Measurements from ENCODE around the gene SRGAP3.

The SRGAP3 gene

GRCh38 chr3:9116336-9116735 lies 133.1 kb downstream of the SRGAP3 start:
- no peak for DNase-seq (ENCODE audit: low read depth, low spot score)

DNA sequence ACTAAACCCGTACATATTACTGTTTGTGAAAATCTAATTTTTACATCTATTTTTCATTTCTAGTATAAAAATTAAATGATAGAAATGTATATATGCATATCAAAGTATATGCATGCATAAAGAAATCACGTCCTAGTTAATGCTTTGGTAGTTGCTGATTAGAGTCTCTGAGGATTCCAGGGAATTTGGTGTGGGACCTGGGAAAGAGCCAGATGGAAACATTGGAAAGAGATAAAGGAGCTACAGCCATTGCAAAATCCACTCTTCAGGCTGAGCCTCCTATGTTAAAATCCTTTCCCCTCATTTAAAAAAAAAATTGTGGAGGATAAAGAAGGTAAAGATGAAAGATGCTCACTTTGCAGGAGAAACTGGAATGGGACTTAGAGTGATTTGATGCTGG lies 134.1 kb downstream of the SRGAP3 start:
- DNase-seq (ENCODE audit: low read depth, low spot score), result no peak

DNA sequence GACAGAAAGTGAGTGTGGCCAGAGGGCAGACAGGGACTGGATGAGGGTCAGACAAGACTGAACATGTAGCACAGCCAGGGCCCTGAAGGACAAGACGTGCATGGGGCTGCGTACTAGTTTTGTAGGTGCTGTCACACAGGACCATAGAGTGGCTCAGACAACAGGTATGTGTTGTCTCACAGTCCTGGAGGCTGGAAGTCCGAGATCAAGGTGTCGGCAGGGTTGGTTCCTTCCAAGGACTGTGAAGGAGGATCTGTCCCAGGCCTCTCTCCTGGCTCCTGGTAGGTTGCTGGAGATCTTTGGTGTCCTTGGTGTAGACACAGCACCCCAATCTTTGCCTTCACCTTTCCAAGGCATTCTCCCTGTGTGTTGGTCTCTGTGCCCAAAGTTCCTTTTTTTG lies 136.4 kb downstream of the SRGAP3 start:
- DNase-seq (ENCODE audit: low read depth, low spot score), result no peak

GRCh38 chr3:9111866-9112265 lies 137.6 kb downstream of the SRGAP3 start:
- DNase-seq (ENCODE audit: low read depth, low spot score), result no peak

DNA sequence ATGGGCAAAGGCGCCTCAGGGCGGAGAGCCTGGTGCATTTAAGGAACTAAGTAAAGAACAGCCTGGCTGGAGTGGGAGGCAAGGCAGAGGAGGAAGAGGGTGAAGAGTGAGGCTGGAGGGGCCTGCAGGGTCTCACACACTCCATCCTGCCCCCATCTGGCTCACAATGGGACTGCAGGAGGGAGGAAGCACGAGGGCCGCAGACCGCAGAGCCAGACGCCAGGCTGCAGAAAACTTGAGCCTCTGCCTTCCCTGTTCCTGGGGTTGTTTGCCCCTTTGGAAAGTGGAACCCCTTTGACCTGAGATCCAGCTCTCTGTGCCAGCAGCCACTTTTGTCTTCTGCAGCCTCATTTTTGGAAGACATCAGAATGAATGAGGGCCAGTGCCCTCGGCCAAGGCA lies 138.0 kb downstream of the SRGAP3 start:
- no peak for DNase-seq (ENCODE audit: low read depth, low spot score)

DNA sequence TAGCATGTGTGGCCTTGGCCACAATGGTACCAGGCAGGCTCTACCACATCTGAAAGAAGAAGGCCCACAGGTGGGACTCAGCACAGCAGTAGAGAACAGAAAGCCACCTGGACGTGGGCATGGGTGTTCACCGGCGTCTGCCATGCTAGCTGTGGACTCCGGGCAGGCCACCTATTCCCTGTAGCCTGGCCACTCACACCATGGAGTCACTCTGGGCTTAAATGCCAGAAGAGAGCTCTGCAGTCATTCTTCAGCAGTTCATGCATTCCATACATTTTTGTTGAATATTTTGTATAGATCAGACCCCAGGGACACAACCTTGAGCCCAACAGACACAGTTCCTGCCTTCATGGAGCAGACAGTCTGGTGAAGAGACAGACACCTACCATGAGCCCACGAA lies 138.6 kb downstream of the SRGAP3 start:
- DNase-seq (ENCODE audit: low read depth, low spot score), result no peak

GRCh38 chr3:9110316-9110715 lies 139.1 kb downstream of the SRGAP3 start:
- DNase-seq (ENCODE audit: low read depth, low spot score), result no peak

DNA sequence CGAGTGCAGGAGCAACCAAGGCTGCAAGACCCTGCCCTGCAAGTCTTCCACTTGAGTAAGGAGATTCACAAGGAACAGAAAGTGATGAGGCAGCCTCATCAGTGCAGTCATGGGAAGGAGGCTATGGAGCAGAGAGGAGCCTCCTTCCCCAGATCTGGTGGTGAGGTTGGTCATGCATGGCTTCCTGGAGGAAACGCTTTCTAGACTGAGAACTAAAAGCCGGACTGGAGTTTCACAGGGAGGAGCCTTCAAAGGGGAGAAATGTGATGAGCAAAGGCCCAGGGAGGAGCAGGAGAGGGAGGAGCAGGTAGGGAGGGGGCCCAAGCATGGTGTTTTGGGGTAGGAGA lies 139.9 kb downstream of the SRGAP3 start:
- no peak for DNase-seq (ENCODE audit: low read depth, low spot score)

DNA sequence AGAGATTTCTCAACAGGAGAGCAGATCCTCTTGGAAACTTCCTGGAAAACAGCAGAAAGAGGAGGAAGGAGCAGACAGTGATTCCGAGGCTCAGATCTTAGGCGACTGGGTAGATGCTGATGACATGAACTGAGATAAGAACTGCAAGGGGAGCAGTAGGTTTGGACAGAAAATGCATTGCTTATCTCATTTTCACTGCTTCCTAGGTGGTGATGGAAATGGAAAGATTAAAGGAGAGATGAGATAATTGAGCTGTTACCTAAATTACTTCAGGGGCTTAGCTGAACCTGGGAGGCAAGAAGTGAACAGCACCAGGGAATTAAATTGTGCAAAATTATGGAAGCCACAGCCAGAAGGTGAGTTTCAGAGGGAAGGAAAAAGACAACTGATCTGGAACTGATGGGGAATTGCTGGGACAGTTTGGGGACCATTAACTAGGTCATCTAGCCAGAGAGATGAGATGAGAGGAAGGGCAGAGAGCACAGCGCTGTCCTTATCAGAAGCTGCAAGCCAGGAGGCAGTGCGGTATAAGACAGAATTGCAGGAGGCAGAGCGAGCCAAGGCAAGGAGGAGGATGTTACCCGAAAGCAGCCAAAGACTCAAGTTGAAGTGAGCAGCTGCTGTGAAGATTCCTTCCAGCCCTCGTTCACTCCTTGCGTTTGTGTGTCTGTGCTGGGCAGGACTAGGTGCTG lies 140.4 kb downstream of the SRGAP3 start:
- DNase-seq (ENCODE audit: low read depth, low spot score), result no peak

- no peak for DNase-seq (ENCODE audit: low read depth, low spot score)
Measured at GRCh38 chr3:9107738-9108137, 141.7 kb downstream of the SRGAP3 start.

DNA sequence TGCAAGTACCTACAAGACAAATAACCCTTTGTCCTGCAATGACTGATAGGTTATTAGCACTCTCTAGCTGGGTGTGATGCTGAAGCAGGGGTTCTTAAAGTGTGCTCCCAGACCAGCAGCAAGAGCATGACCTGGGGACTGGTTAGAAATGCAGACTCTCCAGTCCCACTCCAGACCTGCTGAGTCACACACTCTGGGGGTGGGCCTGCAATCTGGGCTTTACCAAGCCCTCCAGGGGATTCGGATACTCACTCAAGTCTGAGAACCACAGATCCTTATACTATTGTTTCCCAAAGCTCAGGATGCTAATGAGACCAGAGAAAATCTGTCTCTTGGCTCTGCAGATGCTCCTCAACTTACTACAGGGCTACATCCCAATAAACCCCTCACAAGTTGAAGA lies 144.0 kb downstream of the SRGAP3 start:
- DNase-seq (ENCODE audit: low read depth, low spot score), result no peak

- no peak for DNase-seq (ENCODE audit: low read depth, low spot score)
Measured at GRCh38 chr3:9104121-9104520, 145.3 kb downstream of the SRGAP3 start.

GRCh38 chr3:9102240-9102981 lies 147.0 kb downstream of the SRGAP3 start:
- DNase-seq (ENCODE audit: low read depth, low spot score), result no peak

DNA sequence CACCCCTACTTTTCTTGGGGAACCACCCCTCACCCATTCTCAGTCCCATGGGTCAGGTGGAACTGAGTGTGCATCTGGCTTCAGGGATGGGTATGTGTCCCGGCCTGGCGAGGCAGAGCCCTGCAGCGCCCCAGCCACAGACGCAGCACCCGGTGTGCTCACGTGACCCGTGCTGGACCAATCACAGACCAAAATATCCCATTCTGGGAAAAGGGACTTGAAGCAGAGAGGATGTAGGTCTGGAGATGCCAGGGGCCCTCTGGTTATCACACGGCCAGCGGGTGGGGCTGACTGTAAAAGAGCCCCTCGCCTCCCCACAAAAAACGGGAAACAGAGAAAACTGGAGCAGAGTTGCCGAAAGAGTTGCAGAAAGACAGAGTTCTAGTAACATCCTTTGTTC lies 148.2 kb downstream of the SRGAP3 start:
- DNase-seq (ENCODE audit: low read depth, low spot score), result no peak

- DNase-seq (ENCODE audit: low read depth, low spot score), result no peak
Measured at GRCh38 chr3:9100513-9100894, 148.9 kb downstream of the SRGAP3 start.

DNA sequence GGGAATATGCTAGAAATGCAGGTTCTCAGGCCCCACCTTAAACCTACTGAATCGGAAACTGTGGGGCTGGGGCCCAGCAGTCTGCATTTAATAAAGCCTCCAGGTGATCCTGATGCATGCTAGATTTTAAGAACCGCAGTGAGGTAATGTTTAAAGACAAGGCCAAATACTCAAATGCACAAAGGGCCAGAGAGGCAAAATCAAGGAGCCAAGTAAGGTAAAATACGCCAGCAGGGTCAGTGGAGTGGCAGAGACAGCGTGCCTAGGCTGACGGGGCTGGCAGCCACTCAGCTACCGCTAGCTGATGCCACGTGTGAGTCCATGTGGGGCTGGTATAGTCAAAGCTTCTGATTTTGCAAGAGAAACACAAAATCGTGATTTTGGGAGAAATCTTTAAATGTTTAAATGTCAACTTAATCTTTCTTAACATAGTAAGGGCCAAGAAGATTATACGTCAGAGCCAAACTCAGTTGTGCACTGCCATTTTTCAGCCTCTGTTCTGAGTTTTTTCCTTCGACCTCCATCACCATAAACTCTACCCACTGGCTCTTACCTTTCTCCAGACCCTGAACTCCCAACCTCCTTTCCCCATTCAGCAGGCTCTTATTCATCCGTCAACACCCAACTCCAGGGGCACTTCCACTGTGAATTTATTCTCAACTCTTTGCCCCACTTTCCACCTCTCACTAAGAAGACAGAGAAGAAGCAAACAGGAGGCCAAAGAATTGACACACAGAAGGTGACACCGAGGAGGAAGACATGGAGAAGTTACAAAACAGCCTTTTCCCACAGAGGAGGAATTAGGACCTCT lies 149.5 kb downstream of the SRGAP3 start:
- DNase-seq (ENCODE audit: low read depth, low spot score), result no peak

GRCh38 chr3:9098716-9099675 lies 150.4 kb downstream of the SRGAP3 start:
- no peak for DNase-seq (ENCODE audit: low read depth, low spot score)

GRCh38 chr3:9097495-9097894 lies 152.0 kb downstream of the SRGAP3 start:
- DNase-seq (ENCODE audit: low read depth, low spot score), result no peak

DNA sequence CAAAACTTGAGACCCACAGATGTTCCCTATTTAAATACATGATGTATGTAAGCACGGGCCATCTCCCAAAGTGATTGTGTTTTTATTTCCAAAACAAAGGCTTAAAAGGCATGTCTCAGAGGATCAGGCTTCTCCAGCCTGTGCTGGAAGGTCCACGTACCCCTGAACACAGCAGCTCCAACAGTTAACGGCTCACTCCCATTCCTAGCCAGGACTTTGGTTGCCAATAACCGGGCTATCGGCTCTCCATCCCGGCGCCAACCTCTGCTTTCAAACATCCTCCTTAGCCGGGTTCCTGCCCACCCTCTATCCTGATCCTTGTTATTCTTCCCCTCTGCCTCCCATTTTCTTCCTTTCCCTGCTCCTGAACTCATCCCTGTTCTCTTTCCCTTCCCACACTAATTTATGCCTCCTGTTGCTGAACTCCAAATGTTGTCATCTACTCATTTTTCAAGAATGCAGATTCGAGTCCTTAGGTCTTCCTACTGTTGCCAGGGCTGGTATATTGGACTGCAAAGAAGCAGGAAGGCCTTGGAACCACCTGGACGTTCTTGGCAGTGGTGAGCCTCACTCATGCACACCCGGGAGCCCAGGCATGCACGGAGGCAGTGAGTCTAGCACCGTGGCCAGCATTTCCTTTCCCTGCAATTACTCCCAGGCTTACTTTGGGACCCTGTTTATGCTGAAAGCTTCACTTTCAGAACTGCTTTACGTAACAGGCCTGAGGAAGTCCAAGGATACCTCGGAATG lies 157.8 kb downstream of the SRGAP3 start:
- no peak for DNase-seq (ENCODE audit: low read depth, low spot score)

GRCh38 chr3:9088441-9089353 lies 160.7 kb downstream of the SRGAP3 start:
- DNase-seq (ENCODE audit: low read depth, low spot score), result no peak
